HG03095 (cell line): Measurements from ENCODE around the gene RBM48.
"Not testable (repeated sequence)": the region's sequence is repeated elsewhere in the genome, so short reads cannot be mapped to it uniquely, and the experiment has no call there.

Source experiments
- ATAC-seq: cut with Tn5 transposase; IDR thresholded peaks from one replicate; pipeline ENCODE4 v1.9.1; 2021; ENCODE audit warnings: moderate library complexity; ENCODE audit not compliant: unreplicated experiment

RBM48 gene

GRCh38 chr7:92543542-92543941 is 14.9 kb downstream of the RBM48 start:
- ATAC-seq, result not testable (repeated sequence)

- ATAC-seq, result not testable (repeated sequence)
Measured at GRCh38 chr7:92545116-92545515, 16.5 kb downstream of the RBM48 start.

- ATAC-seq, result no peak
Measured at GRCh38 chr7:92546856-92547497, 18.4 kb downstream of the RBM48 start.

GRCh38 chr7:92547579-92547978 is 19.0 kb downstream of the RBM48 start:
- ATAC-seq, result no peak

- no peak for ATAC-seq
Measured at GRCh38 chr7:92550194-92550593, 21.6 kb downstream of the RBM48 start.

- no peak for ATAC-seq
Measured at GRCh38 chr7:92557249-92557648, 28.7 kb downstream of the RBM48 start.

GRCh38 chr7:92557808-92558362 is 29.3 kb downstream of the RBM48 start:
- no peak for ATAC-seq

- no peak for ATAC-seq
Measured at GRCh38 chr7:92560602-92561001, 32.0 kb downstream of the RBM48 start.

- no peak for ATAC-seq
Measured at GRCh38 chr7:92563345-92563744, 34.8 kb downstream of the RBM48 start.

- no peak for ATAC-seq
Measured at GRCh38 chr7:92567460-92567859, 38.9 kb downstream of the RBM48 start.

GRCh38 chr7:92569137-92569536 is 40.5 kb downstream of the RBM48 start:
- ATAC-seq, result no peak

- no peak for ATAC-seq
Measured at GRCh38 chr7:92576296-92576695, 47.7 kb downstream of the RBM48 start.

GRCh38 chr7:92582948-92583347 is 54.4 kb downstream of the RBM48 start:
- ATAC-seq, result no peak

GRCh38 chr7:92584953-92585352 is 56.4 kb downstream of the RBM48 start:
- ATAC-seq, result no peak

- no peak for ATAC-seq
Measured at GRCh38 chr7:92586403-92586802, 57.8 kb downstream of the RBM48 start.

GRCh38 chr7:92586841-92587240 is 58.2 kb downstream of the RBM48 start:
- ATAC-seq, result no peak
